Femur (tissue), 1 donor: ENCODE measurements around the gene MYO10.
A peak's percentile ranks its signal among the peaks of the same experiment; 100 is the strongest.
"Not testable (repeated sequence)": the region's sequence is repeated elsewhere in the genome, so short reads cannot be mapped to it uniquely, and the experiment has no call there.

ENCODE experiments used
- DNase-seq: peaks from one replicate; pipeline ENCODE4 v3.0.0-alpha.2; 2017

Gene MYO10

GRCh38 chr5:16936150-16936988 lies at the start of gene MYO10:
Gene MYO10 (minus strand): TSS chr5:16936288. CDS start chr5:16935808, 480 bp downstream.
- peak; percentile 90 for DNase-seq

GRCh38 chr5:16985304-16985703 lies 49.2 kb upstream of the MYO10 start:
- not testable (repeated sequence) for DNase-seq

GRCh38 chr5:16983972-16984371 lies 47.9 kb upstream of the MYO10 start:
- no peak for DNase-seq

- DNase-seq: no peak
These were observed 47.0 kb upstream of the MYO10 start for GRCh38 chr5:16983022-16983639.

GRCh38 chr5:16981700-16982099 lies 45.6 kb upstream of the MYO10 start:
- no peak for DNase-seq

GRCh38 chr5:16980983-16981382 lies 44.9 kb upstream of the MYO10 start:
- no peak for DNase-seq

GRCh38 chr5:16978296-16978695 lies 42.2 kb upstream of the MYO10 start:
- DNase-seq: no peak

GRCh38 chr5:16976625-16977008 lies 40.5 kb upstream of the MYO10 start:
- no peak for DNase-seq

GRCh38 chr5:16975950-16976624 lies 40.0 kb upstream of the MYO10 start:
- no peak for DNase-seq

GRCh38 chr5:16974981-16975380 lies 38.9 kb upstream of the MYO10 start:
- DNase-seq: no peak

GRCh38 chr5:16970826-16971225 lies 34.7 kb upstream of the MYO10 start:
- no peak for DNase-seq

GRCh38 chr5:16970260-16970659 lies 34.2 kb upstream of the MYO10 start:
- no peak for DNase-seq

GRCh38 chr5:16965581-16965980 lies 29.5 kb upstream of the MYO10 start:
- DNase-seq: no peak

GRCh38 chr5:16963821-16964220 lies 27.7 kb upstream of the MYO10 start:
- DNase-seq: no peak

- no peak for DNase-seq
These were observed 25.0 kb upstream of the MYO10 start for GRCh38 chr5:16961131-16961530.

- DNase-seq: peak; percentile 67
These were observed 21.5 kb upstream of the MYO10 start for GRCh38 chr5:16957304-16958196.

GRCh38 chr5:16953729-16954128 lies 17.6 kb upstream of the MYO10 start:
- no peak for DNase-seq

- DNase-seq: no peak
These were observed 17.0 kb upstream of the MYO10 start for GRCh38 chr5:16952968-16953671.

GRCh38 chr5:16946725-16947124 lies 10.6 kb upstream of the MYO10 start:
- DNase-seq: no peak

- DNase-seq: no peak
These were observed 8.9 kb upstream of the MYO10 start for GRCh38 chr5:16944816-16945562.
